Gastroesophageal sphincter (tissue), 4 donors: Measurements from ENCODE around the gene CD247. TPM values are rescaled to one million over a fixed set of nuclear protein-coding genes. Genes with fewer than 3 reads are reported as not detected.

Experiments
- ATAC-seq: fragments of 150-250 bp; one replicate; pipeline ENCODE4 v1.9.1; 2016; ENCODE audit warnings: mild to moderate bottlenecking, moderate library complexity
- H3K27ac ChIP-seq, 4 donors: fragments of 200-600 bp; sonication (generic) in 3 of 4; 1 replicate in 3 of 4; 2 replicates in 1 of 4; pipeline ENCODE4 v1.5.1; 2016 to 2019
- H3K27me3 ChIP-seq: fragments of 200-600 bp; sonication (generic); one replicate; pipeline ENCODE4 v1.5.1; 2019
- H3K36me3 ChIP-seq, 2 donors: fragments of 200-600 bp; sonication (generic); one replicate each; pipeline ENCODE4 v1.5.1; 2019; ENCODE audit warnings: control low read depth in 1 of 2
- H3K4me1 ChIP-seq, 3 donors: fragments of 200-600 bp; sonication (generic); 1 replicate in 2 of 3; 2 replicates in 1 of 3; pipeline ENCODE4 v1.5.1; 2016 to 2019; ENCODE audit warnings: control low read depth in 2 of 3
- H3K4me3 ChIP-seq, 2 donors: fragments of 200-600 bp; sonication (generic); one replicate each; pipeline ENCODE4 v1.5.1; 2019; ENCODE audit warnings: mild to moderate bottlenecking in 1 of 2, moderate library complexity in 1 of 2
- H3K9me3 ChIP-seq, 3 donors: fragments of 200-600 bp; sonication (generic); one replicate each; pipeline ENCODE4 v1.5.1; 2017 to 2019; ENCODE audit warnings: control low read depth in 2 of 3
- CTCF ChIP-seq, 4 experiments: fragments of 200-600 bp in 2 of 4; fragments of 450-650 bp in 2 of 4; sonication (generic) in 1 of 4; IDR thresholded peaks; one replicate each; pipeline ENCODE4 v1.5.1; 2017 to 2019; ENCODE audit warnings: antibody characterized with exemption in 4 of 4, mild to moderate bottlenecking in 2 of 4, moderate library complexity in 2 of 4
- EP300 ChIP-seq: sonication (generic); formaldehyde crosslinking; IDR thresholded peaks from one replicate; pipeline ENCODE4 v1.6.1; 2017; ENCODE audit warnings: antibody characterized with exemption, mild to moderate bottlenecking
- POLR2A ChIP-seq, 2 donors: fragments of 450-650 bp; IDR thresholded peaks; one replicate each; pipeline ENCODE4 v1.6.1; 2017; ENCODE audit warnings: antibody characterized with exemption in 2 of 2, mild to moderate bottlenecking in 2 of 2, moderate library complexity in 1 of 2
- POLR2AphosphoS5 ChIP-seq: sonication (generic); formaldehyde crosslinking; IDR thresholded peaks from one replicate; pipeline ENCODE4 v1.6.1; 2017; ENCODE audit warnings: antibody characterized with exemption
- WGBS, 2 donors: methylation state at CpG; one replicate each; pipeline ENCODE4 v1.1.5; 2018; ENCODE audit warnings: low coverage in 1 of 2; 5-methylcytosine and 5-hydroxymethylcytosine counted together
- total RNA-seq, 4 donors: library from RNA; depleted of rRNA; stranded (reverse); fragments of >200 nt; gene quantifications; one replicate each; pipeline ENCODE4 v1.1.0, GENCODE V29; 2016

Gene CD247
- total RNA-seq, 4 donors from 2014 or later: 0.31 to 1.3 (median 0.45) TPM; not detected in 1

- Histone ChIP-seq H3K4me1 (no peaks in the 10 kb centered on the region), H3K27me3 (peaks cover 17% of the 10 kb centered on the region), H3K9me3 (no peaks in the 10 kb centered on the region), H3K36me3 (no peaks in the 10 kb centered on the region), H3K4me3 (no peak overlapping the region), H3K27ac (no peak overlapping the region)
- 68 to 75% methylated on average over 8 to 11 of the region's 11 CpGs for WGBS, 2 donors
- ATAC-seq: no peak
- TF ChIP-seq POLR2A (IDR thresholded peaks at IDR 0.05) (no peak), EP300 (no peak), POLR2AphosphoS5 (no peak), CTCF (IDR thresholded peaks at IDR 0.05) (no peak)
Measured at GRCh38 chr1:167496797-167497619, 21.3 kb downstream of the CD247 start.

- H3K4me1 ChIP-seq: no peaks in the 10 kb centered on the region
- ATAC-seq: no peak
- TF ChIP-seq POLR2AphosphoS5: no peak
- TF ChIP-seq EP300: no peak
- no peak for TF ChIP-seq POLR2A (IDR thresholded peaks at IDR 0.05)
- no peak for TF ChIP-seq CTCF (IDR thresholded peaks at IDR 0.05)
- H3K27me3 ChIP-seq: peaks cover 17% of the 10 kb centered on the region
- no peak overlapping the region for H3K27ac ChIP-seq
- no peaks in the 10 kb centered on the region for H3K36me3 ChIP-seq
- no peaks in the 10 kb centered on the region for H3K9me3 ChIP-seq
- WGBS, 2 donors: 75 to 88% methylated on average over 2 of the region's 2 CpGs
- H3K4me3 ChIP-seq: no peak overlapping the region
Measured at GRCh38 chr1:167493372-167493771, 25.0 kb downstream of the CD247 start.

- ATAC-seq: no peak
- H3K27ac ChIP-seq: no peak overlapping the region
- no peak overlapping the region for H3K4me3 ChIP-seq
- WGBS, 2 donors: 40 to 51% methylated on average over 5 of the region's 5 CpGs
- peaks cover 17% of the 10 kb centered on the region for H3K27me3 ChIP-seq
- no peaks in the 10 kb centered on the region for H3K9me3 ChIP-seq
- H3K4me1 ChIP-seq: no peaks in the 10 kb centered on the region
- H3K36me3 ChIP-seq: no peaks in the 10 kb centered on the region
- TF ChIP-seq EP300 (no peak), POLR2AphosphoS5 (no peak), CTCF (IDR thresholded peaks at IDR 0.05) (no peak), POLR2A (IDR thresholded peaks at IDR 0.05) (no peak)
Measured at GRCh38 chr1:167492481-167492910, 25.8 kb downstream of the CD247 start.

- H3K36me3 ChIP-seq: no peaks in the 10 kb centered on the region
- no peak overlapping the region for H3K4me3 ChIP-seq
- H3K9me3 ChIP-seq: no peaks in the 10 kb centered on the region
- WGBS, 2 donors: 69 to 72% methylated on average over 9 to 12 of the region's 12 CpGs
- ATAC-seq: no peak
- no peaks in the 10 kb centered on the region for H3K4me1 ChIP-seq
- peaks cover 17% of the 10 kb centered on the region for H3K27me3 ChIP-seq
- no peak overlapping the region for H3K27ac ChIP-seq
- no peak for TF ChIP-seq EP300
- TF ChIP-seq POLR2A (IDR thresholded peaks at IDR 0.05): no peak
- no peak for TF ChIP-seq CTCF (IDR thresholded peaks at IDR 0.05)
- TF ChIP-seq POLR2AphosphoS5: no peak
Measured at GRCh38 chr1:167491586-167492461, 26.5 kb downstream of the CD247 start.
